Kidney epithelial cell (primary cell): ENCODE data around the gene ARHGAP45. TPM values are rescaled to one million over a fixed set of nuclear protein-coding genes. Genes with fewer than 3 reads are reported as not detected.

Source experiments
- DNase-seq: peaks from one replicate; pipeline ENCODE4 v3.0.0-alpha.2; 2010; ENCODE audit warnings: low read depth
- H3K27me3 ChIP-seq: 2 replicates; pipeline ENCODE4 v1.6.0; 2011; ENCODE audit warnings: low read length; ENCODE audit not compliant: control insufficient read depth, insufficient read depth
- H3K36me3 ChIP-seq: 2 replicates; pipeline ENCODE4 v1.5.1; 2011; ENCODE audit warnings: low read length; ENCODE audit not compliant: control insufficient read depth, insufficient read depth
- H3K4me3 ChIP-seq: 2 replicates; pipeline ENCODE4 v1.5.1; 2011; ENCODE audit warnings: low read depth, mild to moderate bottlenecking, control low read depth, low read length
- CTCF ChIP-seq: IDR thresholded peaks from 2 replicates; pipeline ENCODE4 v1.5.1; 2011; ENCODE audit warnings: mild to moderate bottlenecking, moderate library complexity, low read length, control low read depth, inconsistent platforms; ENCODE audit not compliant: insufficient read depth, poor library complexity, severe bottlenecking
- total RNA-seq: library from RNA; depleted of rRNA; stranded (reverse); fragments of >200 nt; gene quantifications from 2 replicates; pipeline ENCODE4 v1.2.3, GENCODE V29; 2015

ARHGAP45 gene
- total RNA-seq, 1 donor from 2014 or later, result 4.2 TPM

GRCh38 chr19:1073063-1073955 lies 6.3 kb downstream of the ARHGAP45 start:
- DNase-seq, result no peak
- peaks cover 24% of the 10 kb centered on the region for H3K27me3 ChIP-seq
- no peak for TF ChIP-seq CTCF
- H3K36me3 ChIP-seq, result no peaks in the 10 kb centered on the region
- H3K4me3 ChIP-seq, result no peak overlapping the region

GRCh38 chr19:1073956-1074517 lies 7.1 kb downstream of the ARHGAP45 start:
- Histone ChIP-seq H3K27me3 (peaks cover 18% of the 10 kb centered on the region), H3K36me3 (no peaks in the 10 kb centered on the region), H3K4me3 (no peak overlapping the region)
- TF ChIP-seq CTCF, result no peak
- no peak for DNase-seq

- DNase-seq, result no peak
- Histone ChIP-seq H3K4me3 (no peak overlapping the region), H3K27me3 (peaks cover 12% of the 10 kb centered on the region), H3K36me3 (no peaks in the 10 kb centered on the region)
- TF ChIP-seq CTCF, result no peak
These were observed 7.7 kb downstream of the ARHGAP45 start for GRCh38 chr19:1074544-1075283.

- no peaks in the 10 kb centered on the region for H3K36me3 ChIP-seq
- H3K27me3 ChIP-seq, result peaks cover 8% of the 10 kb centered on the region
- no peak for TF ChIP-seq CTCF
- no peak for DNase-seq
- no peak overlapping the region for H3K4me3 ChIP-seq
These were observed 9.0 kb downstream of the ARHGAP45 start for GRCh38 chr19:1076046-1076386.

- H3K36me3 ChIP-seq, result no peaks in the 10 kb centered on the region
- peaks cover 7% of the 10 kb centered on the region for H3K27me3 ChIP-seq
- DNase-seq, result no peak
- H3K4me3 ChIP-seq, result no peak overlapping the region
- no peak for TF ChIP-seq CTCF
These were observed 10.0 kb downstream of the ARHGAP45 start for GRCh38 chr19:1076951-1077350.
